IPS-20b (cell line): ENCODE results near the gene SORCS3.

Experiments
- H3K27ac ChIP-seq: one replicate; pipeline ENCODE4 v1.5.1; 2013; ENCODE audit warnings: low read length
- H3K27me3 ChIP-seq: 2 replicates; pipeline ENCODE4 v1.6.1; 2013; ENCODE audit warnings: mild to moderate bottlenecking, low read length, inconsistent platforms; ENCODE audit not compliant: insufficient read depth
- H3K36me3 ChIP-seq: 2 replicates; pipeline ENCODE4 v1.6.1; 2013; ENCODE audit warnings: low read depth, mild to moderate bottlenecking, inconsistent platforms, low read length, moderate library complexity; ENCODE audit not compliant: insufficient read depth
- H3K4me1 ChIP-seq: 2 replicates; pipeline ENCODE4 v1.6.1; 2013; ENCODE audit warnings: mild to moderate bottlenecking, control low read depth, inconsistent platforms, low read length, moderate library complexity; ENCODE audit not compliant: insufficient read depth
- H3K4me3 ChIP-seq: 2 replicates; pipeline ENCODE4 v1.5.1; 2013; ENCODE audit warnings: mild to moderate bottlenecking, low read length, inconsistent platforms
- H3K9ac ChIP-seq: 2 replicates; pipeline ENCODE4 v1.6.1; 2013; ENCODE audit warnings: low read depth, mild to moderate bottlenecking, inconsistent platforms, low read length, moderate library complexity
- H3K9me3 ChIP-seq: 2 replicates; pipeline ENCODE4 v1.6.1; 2013; ENCODE audit warnings: mild to moderate bottlenecking, low read depth, low read length, inconsistent platforms; ENCODE audit not compliant: insufficient read depth

Gene SORCS3

GRCh38 chr10:104873161-104873560 is 232.1 kb downstream of the SORCS3 start:
- H3K36me3 ChIP-seq = no peaks in the 10 kb centered on the region
- H3K9ac ChIP-seq = no peak overlapping the region
- H3K4me1 ChIP-seq = peaks cover 3% of the 10 kb centered on the region; the same call in 1 of the 2 replicates
- H3K27ac ChIP-seq = no peak overlapping the region
- H3K4me3 ChIP-seq = no peak overlapping the region
- no peaks in the 10 kb centered on the region for H3K27me3 ChIP-seq
- H3K9me3 ChIP-seq = no peaks in the 10 kb centered on the region

- Histone ChIP-seq H3K9ac (no peak overlapping the region), H3K9me3 (no peaks in the 10 kb centered on the region), H3K27ac (no peak overlapping the region), H3K4me1 (peaks cover 3% of the 10 kb centered on the region; the same call in 1 of the 2 replicates), H3K36me3 (no peaks in the 10 kb centered on the region), H3K27me3 (no peaks in the 10 kb centered on the region), H3K4me3 (no peak overlapping the region)
Observed at GRCh38 chr10:104875561-104875960, 234.5 kb downstream of the SORCS3 start.

- Histone ChIP-seq H3K36me3 (no peaks in the 10 kb centered on the region), H3K4me3 (no peak overlapping the region), H3K9ac (no peak overlapping the region), H3K27ac (no peak overlapping the region), H3K27me3 (no peaks in the 10 kb centered on the region), H3K4me1 (no peaks in the 10 kb centered on the region; the same call in 1 of the 2 replicates), H3K9me3 (no peaks in the 10 kb centered on the region)
Observed at GRCh38 chr10:104880624-104881398, 239.7 kb downstream of the SORCS3 start.

- Histone ChIP-seq H3K9me3 (no peaks in the 10 kb centered on the region), H3K36me3 (no peaks in the 10 kb centered on the region), H3K27me3 (no peaks in the 10 kb centered on the region), H3K27ac (no peak overlapping the region), H3K9ac (no peak overlapping the region), H3K4me3 (no peak overlapping the region), H3K4me1 (no peaks in the 10 kb centered on the region; the same call in 1 of the 2 replicates)
Observed at GRCh38 chr10:104881740-104882139, 240.7 kb downstream of the SORCS3 start.

- Histone ChIP-seq H3K9me3 (peaks cover 12% of the 10 kb centered on the region; the same call in 1 of the 2 replicates), H3K27ac (no peak overlapping the region), H3K9ac (no peak overlapping the region), H3K27me3 (no peaks in the 10 kb centered on the region), H3K4me1 (no peaks in the 10 kb centered on the region), H3K36me3 (no peaks in the 10 kb centered on the region), H3K4me3 (no peak overlapping the region)
Observed at GRCh38 chr10:104892879-104893617, 252.0 kb downstream of the SORCS3 start.

GRCh38 chr10:104893701-104894100 is 252.6 kb downstream of the SORCS3 start:
- H3K36me3 ChIP-seq = no peaks in the 10 kb centered on the region
- H3K27ac ChIP-seq = no peak overlapping the region
- no peaks in the 10 kb centered on the region for H3K27me3 ChIP-seq
- no peak overlapping the region for H3K4me3 ChIP-seq
- peaks cover 7% of the 10 kb centered on the region; the same call in 1 of the 2 replicates for H3K9me3 ChIP-seq
- no peak overlapping the region for H3K9ac ChIP-seq
- no peaks in the 10 kb centered on the region for H3K4me1 ChIP-seq

GRCh38 chr10:104894681-104895080 is 253.6 kb downstream of the SORCS3 start:
- H3K9ac ChIP-seq = no peak overlapping the region
- H3K4me3 ChIP-seq = no peak overlapping the region
- no peaks in the 10 kb centered on the region for H3K4me1 ChIP-seq
- H3K36me3 ChIP-seq = no peaks in the 10 kb centered on the region
- no peak overlapping the region for H3K27ac ChIP-seq
- no peaks in the 10 kb centered on the region for H3K27me3 ChIP-seq
- no peaks in the 10 kb centered on the region for H3K9me3 ChIP-seq

- Histone ChIP-seq H3K27me3 (no peaks in the 10 kb centered on the region), H3K9me3 (no peaks in the 10 kb centered on the region), H3K27ac (no peak overlapping the region), H3K36me3 (no peaks in the 10 kb centered on the region), H3K4me3 (no peak overlapping the region), H3K4me1 (no peaks in the 10 kb centered on the region), H3K9ac (no peak overlapping the region)
Observed at GRCh38 chr10:104895541-104895940, 254.5 kb downstream of the SORCS3 start.

- Histone ChIP-seq H3K4me1 (no peaks in the 10 kb centered on the region), H3K9ac (no peak overlapping the region), H3K9me3 (no peaks in the 10 kb centered on the region), H3K27me3 (no peaks in the 10 kb centered on the region), H3K27ac (no peak overlapping the region), H3K36me3 (no peaks in the 10 kb centered on the region), H3K4me3 (no peak overlapping the region)
Observed at GRCh38 chr10:104895981-104896380, 254.9 kb downstream of the SORCS3 start.

- Histone ChIP-seq H3K36me3 (no peaks in the 10 kb centered on the region), H3K4me3 (no peak overlapping the region), H3K9ac (no peak overlapping the region), H3K4me1 (no peaks in the 10 kb centered on the region), H3K27ac (no peak overlapping the region), H3K27me3 (no peaks in the 10 kb centered on the region), H3K9me3 (no peaks in the 10 kb centered on the region)
Observed at GRCh38 chr10:104897696-104898095, 256.6 kb downstream of the SORCS3 start.

GRCh38 chr10:104899779-104900178 is 258.7 kb downstream of the SORCS3 start:
- no peak overlapping the region for H3K4me3 ChIP-seq
- H3K27me3 ChIP-seq = no peaks in the 10 kb centered on the region

GRCh38 chr10:104903433-104903832 is 262.3 kb downstream of the SORCS3 start:
- H3K9me3 ChIP-seq = no peaks in the 10 kb centered on the region
- H3K4me1 ChIP-seq = no peaks in the 10 kb centered on the region
- H3K4me3 ChIP-seq = no peak overlapping the region
- no peak overlapping the region for H3K9ac ChIP-seq
- no peaks in the 10 kb centered on the region for H3K36me3 ChIP-seq
- no peak overlapping the region for H3K27ac ChIP-seq
- no peaks in the 10 kb centered on the region for H3K27me3 ChIP-seq

More at GRCh38 chr10:104899779-104900178, 258.7 kb downstream of the SORCS3 start:
- Histone ChIP-seq H3K9ac (no peak overlapping the region), H3K27ac (no peak overlapping the region), H3K9me3 (no peaks in the 10 kb centered on the region), H3K36me3 (no peaks in the 10 kb centered on the region), H3K4me1 (no peaks in the 10 kb centered on the region)
